ENCODE data around the gene UQCRHL.

UQCRHL gene

DNA sequence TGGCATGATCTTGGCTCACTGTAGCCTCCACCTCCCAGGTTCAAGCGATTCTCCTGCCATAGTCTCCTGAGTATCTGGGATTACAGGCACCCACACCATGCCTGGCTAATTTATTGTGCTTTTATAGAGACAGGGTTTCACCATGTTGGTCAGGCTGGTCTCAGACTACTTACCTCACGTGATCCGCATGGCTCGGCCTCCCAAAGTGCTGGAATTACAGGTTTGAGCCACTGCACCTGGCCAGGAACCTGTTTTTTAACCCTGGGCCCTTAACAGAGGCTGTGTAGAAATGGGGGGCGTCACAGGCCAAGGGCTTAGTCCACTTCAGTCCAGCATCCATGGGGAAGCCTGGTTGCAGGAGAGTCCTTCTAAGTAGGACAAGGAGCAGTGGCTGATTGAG lies 39.5 kb downstream of the UQCRHL start:
- Histone ChIP-seq H3K36me3 (ENCODE audit: insufficient read depth, low read length) (no peaks in the 10 kb centered on the region), H4K20me1 (ENCODE audit: insufficient read depth, low read length) (no peaks in the 10 kb centered on the region)

DNA sequence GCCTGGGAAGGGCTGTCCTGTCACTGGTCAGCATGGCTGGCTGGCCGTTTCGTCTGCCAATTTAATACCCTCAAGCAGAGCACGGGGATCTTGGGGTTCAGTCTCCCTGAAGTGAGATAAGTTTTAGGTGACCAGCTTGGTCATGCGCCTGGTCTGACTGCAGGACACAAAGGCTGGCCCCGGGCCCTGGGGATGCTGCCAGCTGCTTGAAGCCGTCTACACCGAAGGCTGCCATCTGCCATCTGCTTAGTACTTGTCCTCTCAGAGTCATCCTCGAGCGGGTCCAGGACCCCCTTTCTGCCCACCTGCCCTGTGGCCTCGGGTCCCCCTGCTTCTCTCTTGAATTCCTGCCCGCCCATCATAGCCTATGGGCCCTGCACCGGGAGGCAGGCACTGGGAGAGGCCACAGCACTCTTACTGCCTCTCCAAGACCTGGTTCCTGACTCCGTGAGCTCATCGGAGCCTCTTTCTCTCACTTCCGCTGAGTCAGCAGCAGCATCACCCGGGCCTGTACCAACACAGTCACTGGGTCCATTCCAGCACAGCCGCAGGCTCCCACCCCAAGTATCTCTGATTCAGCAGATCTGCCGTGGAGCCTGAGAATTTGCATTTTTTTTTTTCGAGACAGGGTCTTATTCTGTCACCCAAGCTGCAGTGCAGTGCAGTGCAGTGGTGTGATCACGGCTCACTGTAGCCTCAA lies 41.8 kb downstream of the UQCRHL start:
- ATAC-seq (ENCODE audit: insufficient read depth, low read depth) (no peak), DNase-seq (no peak)

More for the DNA sequence above, 39.5 kb downstream of the UQCRHL start:
- H3K79me2 ChIP-seq (ENCODE audit: insufficient read depth, low read length): no peaks in the 10 kb centered on the region
- H3K9ac ChIP-seq (ENCODE audit: low read depth, low read length): no peak overlapping the region
- TF ChIP-seq EZH2 (IDR thresholded peaks at IDR 0.05; ENCODE audit: borderline replicate concordance, low read depth, low read length, severe bottlenecking): no peak
- TF ChIP-seq, protein P1, sequence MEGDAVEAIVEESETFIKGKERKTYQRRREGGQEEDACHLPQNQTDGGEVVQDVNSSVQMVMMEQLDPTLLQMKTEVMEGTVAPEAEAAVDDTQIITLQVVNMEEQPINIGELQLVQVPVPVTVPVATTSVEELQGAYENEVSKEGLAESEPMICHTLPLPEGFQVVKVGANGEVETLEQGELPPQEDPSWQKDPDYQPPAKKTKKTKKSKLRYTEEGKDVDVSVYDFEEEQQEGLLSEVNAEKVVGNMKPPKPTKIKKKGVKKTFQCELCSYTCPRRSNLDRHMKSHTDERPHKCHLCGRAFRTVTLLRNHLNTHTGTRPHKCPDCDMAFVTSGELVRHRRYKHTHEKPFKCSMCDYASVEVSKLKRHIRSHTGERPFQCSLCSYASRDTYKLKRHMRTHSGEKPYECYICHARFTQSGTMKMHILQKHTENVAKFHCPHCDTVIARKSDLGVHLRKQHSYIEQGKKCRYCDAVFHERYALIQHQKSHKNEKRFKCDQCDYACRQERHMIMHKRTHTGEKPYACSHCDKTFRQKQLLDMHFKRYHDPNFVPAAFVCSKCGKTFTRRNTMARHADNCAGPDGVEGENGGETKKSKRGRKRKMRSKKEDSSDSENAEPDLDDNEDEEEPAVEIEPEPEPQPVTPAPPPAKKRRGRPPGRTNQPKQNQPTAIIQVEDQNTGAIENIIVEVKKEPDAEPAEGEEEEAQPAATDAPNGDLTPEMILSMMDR (IDR thresholded peaks at IDR 0.05; ENCODE audit: borderline replicate concordance, extremely low read depth, low read length, poor library complexity, severe bottlenecking): no peak
- H3K27me3 ChIP-seq (ENCODE audit: insufficient read depth, low read length, poor library complexity): no peaks in the 10 kb centered on the region
- ATAC-seq (ENCODE audit: insufficient read depth, low read depth) (no peak), DNase-seq (no peak)
- H2AFZ ChIP-seq (ENCODE audit: low read depth, low read length): no peak overlapping the region
- no peak overlapping the region for H3K27ac ChIP-seq (ENCODE audit: low read length)
- no peak overlapping the region for H3K4me3 ChIP-seq (ENCODE audit: low read depth in 1 of 2, low read length in 2 of 2)
- no peaks in the 10 kb centered on the region for H3K4me1 ChIP-seq (ENCODE audit: insufficient read depth, low read length)
- no peaks in the 10 kb centered on the region for H3K9me3 ChIP-seq (ENCODE audit: insufficient read depth, low read length, severe bottlenecking)
- no peak overlapping the region for H3K4me2 ChIP-seq (ENCODE audit: insufficient read depth, low read length)

GRCh38 chr1:15764890-15765289 lies 42.6 kb downstream of the UQCRHL start:
- no peaks in the 10 kb centered on the region for H3K79me2 ChIP-seq (ENCODE audit: insufficient read depth, low read length)
- no peak overlapping the region for H3K4me2 ChIP-seq (ENCODE audit: insufficient read depth, low read length)

More for the DNA sequence above, 41.8 kb downstream of the UQCRHL start:
- Histone ChIP-seq H3K9me3 (ENCODE audit: insufficient read depth, low read length, severe bottlenecking) (no peaks in the 10 kb centered on the region), H3K79me2 (ENCODE audit: insufficient read depth, low read length) (no peaks in the 10 kb centered on the region), H3K36me3 (ENCODE audit: insufficient read depth, low read length) (no peaks in the 10 kb centered on the region), H4K20me1 (ENCODE audit: insufficient read depth, low read length) (no peaks in the 10 kb centered on the region), H3K9ac (ENCODE audit: low read depth, low read length) (no peak overlapping the region), H3K4me2 (ENCODE audit: insufficient read depth, low read length) (no peak overlapping the region), H3K27ac (ENCODE audit: low read length) (no peak overlapping the region), H2AFZ (ENCODE audit: low read depth, low read length) (no peak overlapping the region), H3K4me1 (ENCODE audit: insufficient read depth, low read length) (no peaks in the 10 kb centered on the region), H3K27me3 (ENCODE audit: insufficient read depth, low read length, poor library complexity) (no peaks in the 10 kb centered on the region), H3K4me3 (ENCODE audit: low read depth in 1 of 2, low read length in 2 of 2) (no peak overlapping the region)
- TF ChIP-seq, protein P1 (IDR thresholded peaks at IDR 0.05; ENCODE audit: borderline replicate concordance, extremely low read depth, low read length, poor library complexity, severe bottlenecking): no peak
- TF ChIP-seq EZH2 (IDR thresholded peaks at IDR 0.05; ENCODE audit: borderline replicate concordance, low read depth, low read length, severe bottlenecking): no peak

More at GRCh38 chr1:15764890-15765289, 42.6 kb downstream of the UQCRHL start:
- Histone ChIP-seq H3K36me3 (ENCODE audit: insufficient read depth, low read length) (no peaks in the 10 kb centered on the region), H3K27me3 (ENCODE audit: insufficient read depth, low read length, poor library complexity) (no peaks in the 10 kb centered on the region), H3K9me3 (ENCODE audit: insufficient read depth, low read length, severe bottlenecking) (no peaks in the 10 kb centered on the region), H3K9ac (ENCODE audit: low read depth, low read length) (no peak overlapping the region), H2AFZ (ENCODE audit: low read depth, low read length) (no peak overlapping the region), H3K4me1 (ENCODE audit: insufficient read depth, low read length) (no peaks in the 10 kb centered on the region), H3K4me3 (ENCODE audit: low read depth in 1 of 2, low read length in 2 of 2) (no peak overlapping the region), H4K20me1 (ENCODE audit: insufficient read depth, low read length) (no peaks in the 10 kb centered on the region), H3K27ac (ENCODE audit: low read length) (no peak overlapping the region)
- ATAC-seq (ENCODE audit: insufficient read depth, low read depth) (no peak), DNase-seq (no peak)
- no peak for TF ChIP-seq EZH2 (IDR thresholded peaks at IDR 0.05; ENCODE audit: borderline replicate concordance, low read depth, low read length, severe bottlenecking)
- TF ChIP-seq, protein P1 (IDR thresholded peaks at IDR 0.05; ENCODE audit: borderline replicate concordance, extremely low read depth, low read length, poor library complexity, severe bottlenecking): no peak

Data from DND-41 (cell line).